Inflammatory macrophage treated with lipopolysaccharide for 4 hours (primary cell): ENCODE results near the gene SLC26A5.
A peak's percentile ranks its signal among the peaks of the same experiment; 100 is the strongest.
"Not testable (repeated sequence)": the region's sequence is repeated elsewhere in the genome, so short reads cannot be mapped to it uniquely, and the experiment has no call there.

Source experiments
- DNase-seq: peaks from one replicate; pipeline ENCODE4 v3.0.0-alpha.2; 2020

SLC26A5 gene

DNA sequence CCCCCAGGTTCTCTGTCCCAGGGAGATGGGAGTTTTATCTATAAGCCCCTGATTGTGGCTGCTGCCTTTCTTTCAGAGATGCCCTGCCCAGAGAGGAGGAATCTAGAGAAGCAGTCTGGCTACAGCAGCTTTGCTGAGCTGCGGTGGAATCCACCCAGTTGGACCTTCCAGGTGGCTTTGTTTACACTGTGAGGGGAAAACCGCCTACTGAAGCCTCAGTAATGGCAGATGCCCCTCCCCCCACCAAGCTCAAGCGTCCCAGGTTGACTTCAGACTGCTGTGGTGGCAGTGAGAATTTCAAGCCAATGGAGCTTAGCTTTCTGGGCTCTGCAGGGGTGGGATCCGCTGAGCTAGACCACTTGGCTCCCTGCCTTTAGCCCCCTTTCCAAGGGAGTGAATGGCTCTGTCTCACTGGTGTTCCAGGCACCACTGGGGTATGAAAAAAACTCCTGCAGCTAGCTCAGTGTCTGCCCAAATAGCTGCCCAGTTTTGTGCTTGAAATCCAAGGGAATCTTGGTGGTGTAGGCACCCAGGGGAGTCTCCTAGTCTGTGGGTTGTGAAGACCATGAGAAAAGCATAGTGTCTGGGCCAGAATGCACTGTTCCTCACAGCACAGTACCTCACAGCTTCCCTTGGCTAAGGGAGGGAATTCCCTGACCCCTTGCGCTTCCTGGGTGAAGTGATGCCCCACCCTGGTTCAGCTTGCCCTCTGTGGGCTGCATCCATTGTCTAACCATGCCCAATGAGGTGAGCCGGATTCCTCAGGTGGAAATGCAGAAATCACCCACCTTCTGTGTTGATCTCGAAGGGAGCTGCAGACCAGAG is 40.0 kb downstream of the SLC26A5 start:
- DNase-seq = not testable (repeated sequence)

DNA sequence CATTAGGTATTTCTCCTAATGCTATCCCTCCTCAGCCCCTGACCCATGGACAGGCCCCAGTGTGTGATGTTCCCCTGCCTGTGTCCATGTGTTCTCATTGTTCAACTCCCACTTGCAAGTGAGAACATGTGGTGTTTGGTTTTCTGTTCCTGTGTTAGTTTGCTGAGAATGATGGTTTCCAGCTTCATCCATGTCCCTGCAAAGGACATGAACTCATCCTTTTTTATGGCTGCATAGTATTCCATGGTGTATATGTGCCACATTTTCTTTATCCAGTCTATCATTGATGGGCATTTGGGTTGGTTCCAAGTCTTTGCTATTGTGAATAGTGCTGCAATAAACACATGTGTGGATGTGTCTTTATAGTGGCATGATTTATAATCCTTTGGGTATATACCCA is 46.3 kb downstream of the SLC26A5 start:
- not testable (repeated sequence) for DNase-seq

DNA sequence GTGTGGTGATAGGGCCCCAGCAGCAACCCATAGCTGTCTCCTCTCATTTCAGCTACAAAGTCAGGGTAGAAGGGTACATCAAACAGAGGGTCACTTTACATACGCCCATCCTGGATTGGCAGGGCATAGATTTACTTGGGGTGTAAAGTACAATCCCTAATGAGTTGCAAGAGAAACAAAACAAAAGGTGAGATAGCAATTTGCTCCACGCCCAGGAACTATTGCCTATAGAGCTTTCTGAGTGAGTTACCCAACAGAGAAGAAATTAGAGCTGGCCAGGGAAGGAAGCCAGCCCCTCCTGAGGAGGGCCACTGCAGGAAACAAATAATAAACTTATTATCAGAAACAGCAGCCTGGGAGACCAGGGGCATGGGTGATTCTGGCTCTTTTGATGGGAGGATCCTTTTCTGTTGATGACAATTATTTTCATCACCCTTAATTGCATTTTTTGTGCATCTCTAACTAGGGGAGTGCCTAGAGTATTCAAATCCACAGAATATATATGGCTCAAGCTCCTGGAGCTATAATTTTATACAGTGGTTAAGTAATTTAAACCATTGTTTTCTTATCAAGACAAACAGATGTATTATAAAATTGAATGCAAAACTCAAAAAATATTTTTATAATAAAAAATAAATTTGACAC is 47.4 kb downstream of the SLC26A5 start:
- no peak for DNase-seq

DNA sequence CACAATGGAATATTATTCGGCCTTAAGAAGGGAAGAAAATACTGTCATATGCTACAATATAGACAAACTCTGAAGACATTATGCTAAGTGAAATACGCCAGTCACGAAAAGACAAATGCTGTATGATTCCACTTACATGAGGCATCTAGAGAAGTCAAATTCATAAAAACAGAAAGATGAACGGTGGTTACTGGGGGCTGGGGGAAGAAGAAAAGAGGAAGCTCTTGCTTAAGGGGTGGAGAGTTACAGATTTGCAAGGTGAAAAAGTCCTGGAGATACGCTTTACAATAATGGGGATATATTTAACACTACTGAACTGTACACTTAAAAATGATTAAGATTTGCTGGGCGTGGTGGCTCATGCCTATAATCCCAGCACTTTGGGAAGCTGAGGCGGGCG is 49.5 kb downstream of the SLC26A5 start:
- DNase-seq = no peak

DNA sequence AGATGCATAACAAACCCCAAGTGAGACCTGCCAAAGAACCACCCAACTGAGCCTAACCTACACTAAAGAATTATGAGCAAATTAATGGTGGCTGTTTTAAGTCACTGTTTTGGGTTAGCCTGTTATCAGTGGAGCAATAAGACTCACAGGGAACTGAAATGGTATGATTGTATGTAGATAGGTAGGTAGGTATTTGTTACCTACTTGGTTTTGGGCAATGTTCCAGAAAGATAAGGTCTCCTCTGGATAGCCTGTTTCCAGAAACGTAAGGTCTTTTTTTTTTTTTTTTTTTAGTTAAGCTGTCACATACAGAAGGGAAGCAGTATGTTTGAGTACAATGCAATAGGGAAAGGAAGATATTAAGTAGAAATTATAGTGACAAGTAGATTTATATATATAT is 50.9 kb downstream of the SLC26A5 start:
- no peak for DNase-seq

DNA sequence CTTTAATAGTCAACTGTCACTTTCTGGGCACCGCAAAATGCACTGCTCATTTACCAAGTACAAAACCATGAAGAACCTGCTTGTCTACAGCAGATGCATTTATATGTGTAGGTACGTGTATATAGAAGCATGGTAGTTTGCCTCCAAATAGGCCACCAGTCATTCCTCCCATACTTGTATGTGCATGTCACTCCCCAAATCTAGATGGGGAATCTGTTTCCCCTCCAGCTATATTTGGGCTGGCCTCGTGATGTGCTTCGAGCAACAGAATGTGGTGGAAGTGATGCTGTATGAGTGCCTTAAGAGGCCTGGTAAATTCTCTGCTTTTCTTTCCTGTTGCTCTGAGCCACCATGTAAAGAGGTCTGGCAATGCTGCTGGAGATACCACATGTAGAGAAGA is 51.4 kb downstream of the SLC26A5 start:
- no peak for DNase-seq

DNA sequence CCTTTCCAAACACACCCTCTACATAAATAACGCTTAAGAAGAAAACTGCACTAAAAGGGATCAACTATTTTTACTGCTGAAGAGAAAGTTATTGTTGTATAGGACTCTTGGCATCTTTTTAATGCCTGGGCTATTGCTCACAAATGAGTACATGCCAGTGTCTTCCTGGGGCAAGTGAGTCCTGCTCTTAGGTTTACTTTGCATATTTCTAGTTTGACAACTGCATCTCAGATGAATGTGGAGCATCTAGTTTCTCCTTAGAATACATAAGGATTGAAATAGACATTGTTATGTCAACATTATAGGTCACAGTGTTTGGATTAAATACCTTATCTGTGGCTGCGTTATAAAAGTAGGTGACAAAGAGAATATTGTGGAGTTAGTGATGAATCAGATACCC is 54.0 kb downstream of the SLC26A5 start:
- DNase-seq = no peak

DNA sequence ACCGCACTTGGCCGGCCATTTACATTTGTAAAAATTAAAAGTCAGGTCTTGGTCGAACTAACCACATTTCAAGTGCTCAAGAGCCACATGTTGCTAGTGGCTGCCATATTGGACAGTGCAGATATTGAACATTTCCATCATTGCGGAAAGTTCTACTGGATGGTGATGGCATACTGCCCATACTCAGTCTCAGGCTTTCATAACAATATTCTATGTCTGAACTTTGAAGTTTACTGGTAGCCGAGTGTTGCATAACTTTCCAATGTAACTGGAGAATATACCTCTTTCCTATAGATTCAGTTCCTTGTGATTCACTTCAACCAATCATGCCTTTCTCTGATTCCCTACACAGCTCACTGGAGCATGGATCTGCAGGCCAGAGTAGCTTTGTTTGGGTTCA is 54.9 kb downstream of the SLC26A5 start:
- no peak for DNase-seq

DNA sequence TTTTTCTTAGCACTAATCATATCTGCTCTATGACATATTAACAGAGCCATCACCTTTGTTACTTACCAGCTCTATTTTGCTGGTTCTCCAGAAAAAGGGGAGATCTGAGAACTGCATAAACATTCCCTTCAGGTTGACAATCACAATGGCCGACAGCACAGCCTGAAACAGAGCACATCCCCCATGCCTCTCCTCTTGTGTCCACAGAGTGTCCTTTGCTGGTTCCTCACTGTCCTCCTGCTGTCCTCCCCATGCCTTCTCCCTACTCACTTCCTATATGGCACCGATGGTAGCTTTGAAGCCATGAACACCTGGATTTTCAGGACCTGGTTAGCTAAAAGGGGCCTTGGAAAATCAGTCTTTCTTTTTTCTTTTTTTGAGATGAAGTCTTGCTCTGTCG is 56.7 kb downstream of the SLC26A5 start:
- no peak for DNase-seq

DNA sequence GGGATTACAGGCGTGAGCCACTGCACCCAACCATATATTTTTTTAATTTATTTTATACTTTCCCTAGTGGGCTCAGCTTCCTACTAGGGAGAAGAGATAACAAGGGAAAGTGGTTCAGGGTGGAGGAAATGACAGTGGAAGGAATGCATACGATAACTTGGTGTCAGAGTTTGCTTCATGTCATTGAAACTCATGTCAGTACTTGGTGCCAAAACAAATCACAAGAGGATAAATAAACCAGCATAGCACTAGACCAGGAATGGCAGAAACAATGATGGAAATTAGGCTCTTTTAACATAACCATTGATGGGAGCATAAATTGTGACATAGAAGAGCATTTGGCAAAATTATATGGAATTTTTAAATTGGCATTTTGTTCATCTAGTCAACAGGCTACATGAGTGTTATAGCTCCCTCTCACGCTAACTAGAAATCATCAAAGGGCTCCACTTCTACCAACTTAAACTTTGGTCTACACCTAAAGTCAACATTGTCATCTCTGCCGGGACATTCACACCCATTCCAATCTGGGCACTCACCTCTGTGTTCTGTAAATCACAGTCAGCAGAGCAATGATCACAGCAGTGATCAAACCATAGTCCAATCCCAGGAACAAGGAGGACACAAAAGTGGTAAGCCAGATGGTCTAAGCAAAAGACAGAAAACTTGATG is 57.4 kb downstream of the SLC26A5 start:
- no peak for DNase-seq

DNA sequence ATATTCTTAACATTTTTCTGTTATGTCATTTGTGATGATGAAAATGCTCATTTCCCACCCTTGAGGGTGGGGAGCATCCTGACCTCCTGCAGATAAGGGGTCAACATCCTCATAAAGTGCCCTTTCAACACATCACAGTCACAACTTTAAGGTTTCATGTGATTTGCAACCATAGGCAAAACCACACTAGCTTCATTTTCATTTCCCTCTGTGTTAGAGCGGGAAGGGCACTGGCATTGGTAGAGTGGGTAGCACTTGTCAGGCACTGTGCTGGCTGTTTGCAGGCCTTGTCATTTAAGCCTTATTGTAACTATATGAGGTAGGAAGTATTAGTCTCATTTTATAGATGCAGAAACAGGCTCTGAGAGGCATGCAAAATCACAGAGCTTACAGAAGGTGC is 58.8 kb downstream of the SLC26A5 start:
- peak; percentile 82 for DNase-seq

DNA sequence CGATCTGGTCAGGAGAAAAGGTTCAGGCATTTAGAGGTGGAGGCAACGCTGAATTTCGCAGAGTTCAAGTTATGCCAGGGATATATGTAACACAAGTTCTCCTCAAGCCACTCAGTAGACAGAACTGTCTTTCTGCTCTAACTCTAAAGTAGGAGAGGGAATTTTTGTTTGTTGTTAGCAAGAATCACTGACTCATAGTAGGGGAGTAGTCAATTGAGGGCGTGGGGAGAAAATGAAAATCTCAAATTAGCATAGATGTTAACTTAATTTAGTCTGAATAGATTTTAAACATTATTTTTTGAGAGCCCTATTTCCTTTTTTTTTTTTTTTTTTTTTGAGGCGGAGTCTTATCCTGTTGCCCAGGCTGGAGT is 64.0 kb downstream of the SLC26A5 start:
- peak; percentile 36 for DNase-seq

DNA sequence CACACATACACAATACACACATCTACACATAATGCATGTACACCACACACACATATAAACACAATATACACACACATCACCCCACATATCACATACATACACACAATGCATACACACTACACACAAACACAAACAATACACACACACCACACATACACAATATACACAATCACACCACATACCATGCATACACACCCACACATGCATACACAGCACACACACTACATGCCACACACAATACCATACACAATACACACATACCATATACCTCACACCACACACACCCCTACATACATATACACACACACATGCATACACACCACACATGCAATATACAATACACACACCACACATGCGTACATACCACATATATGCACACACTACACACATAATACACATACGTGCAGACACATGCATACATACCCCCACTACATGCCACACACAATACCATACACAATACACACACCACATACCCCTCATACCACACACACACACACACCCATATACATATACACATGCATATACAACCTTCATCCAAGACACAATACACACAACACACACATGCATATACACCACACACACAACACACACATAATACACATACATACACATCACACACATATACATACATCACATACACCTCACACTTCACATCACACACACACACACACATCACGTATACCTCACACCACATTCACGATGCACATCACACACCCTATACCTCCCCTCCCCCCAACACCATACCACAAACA is 64.6 kb downstream of the SLC26A5 start:
- DNase-seq = no peak

DNA sequence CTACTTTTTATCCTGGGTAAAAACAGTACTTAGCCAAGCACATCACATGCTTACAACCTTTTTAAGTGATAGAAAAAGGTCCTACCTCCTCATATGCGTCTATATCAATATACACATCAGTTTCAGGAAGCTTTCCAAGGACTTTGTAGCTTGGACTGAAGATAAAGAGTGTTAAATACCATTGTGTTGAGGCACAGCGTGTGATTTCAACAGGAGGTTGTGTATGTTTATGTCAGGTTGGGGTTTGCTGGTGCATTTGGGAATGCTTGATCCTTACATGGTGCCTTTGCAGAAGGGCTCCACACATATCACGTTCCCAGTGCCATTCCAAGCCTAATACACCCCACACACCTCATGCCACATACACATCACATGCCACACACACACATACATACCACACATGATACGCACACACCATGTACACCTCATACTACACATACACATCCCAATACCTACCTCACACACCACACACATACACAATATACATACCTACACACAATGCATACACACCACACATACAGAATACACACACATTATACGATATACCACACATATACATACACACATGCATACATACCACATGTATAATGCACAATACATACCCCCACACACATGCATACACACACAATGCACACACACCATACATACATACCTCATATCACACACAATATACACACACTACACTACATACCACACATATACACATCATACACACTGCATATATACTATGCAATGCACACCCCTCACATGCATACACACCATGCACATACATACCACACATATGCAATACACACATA is 65.4 kb downstream of the SLC26A5 start:
- no peak for DNase-seq

DNA sequence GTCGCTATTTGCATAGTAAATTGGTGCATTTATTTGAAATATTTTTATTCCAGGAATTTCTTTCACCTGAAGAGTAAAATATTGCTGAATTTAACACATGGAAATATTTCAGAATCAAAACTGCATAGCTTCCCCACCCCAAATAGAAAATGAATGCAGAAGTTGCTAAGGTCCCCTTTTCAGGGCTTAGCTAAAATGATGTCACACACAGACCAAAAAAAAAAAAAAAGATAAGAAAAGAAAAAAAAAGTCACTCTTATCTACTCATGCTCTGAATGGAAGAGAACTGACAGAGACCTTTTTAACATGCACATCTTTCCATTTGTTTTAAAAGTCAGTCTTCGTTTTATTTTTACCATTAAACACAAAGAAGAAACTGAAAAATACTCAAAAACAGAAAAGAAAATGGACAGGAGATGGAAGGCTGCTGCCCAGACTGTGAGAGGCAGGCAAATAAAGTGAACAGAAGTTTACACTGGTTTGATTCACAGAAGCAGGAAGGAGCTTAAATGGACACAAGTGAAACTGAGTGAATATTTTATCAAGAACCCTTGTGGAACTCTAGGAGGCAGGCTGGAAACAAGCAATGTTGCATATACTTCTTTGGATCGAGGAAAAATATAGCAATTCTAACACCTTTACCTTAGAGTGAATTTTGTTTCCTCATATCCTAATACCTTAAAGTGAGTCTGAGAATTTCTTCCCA is 66.6 kb downstream of the SLC26A5 start:
- DNase-seq = peak; percentile 74

DNA sequence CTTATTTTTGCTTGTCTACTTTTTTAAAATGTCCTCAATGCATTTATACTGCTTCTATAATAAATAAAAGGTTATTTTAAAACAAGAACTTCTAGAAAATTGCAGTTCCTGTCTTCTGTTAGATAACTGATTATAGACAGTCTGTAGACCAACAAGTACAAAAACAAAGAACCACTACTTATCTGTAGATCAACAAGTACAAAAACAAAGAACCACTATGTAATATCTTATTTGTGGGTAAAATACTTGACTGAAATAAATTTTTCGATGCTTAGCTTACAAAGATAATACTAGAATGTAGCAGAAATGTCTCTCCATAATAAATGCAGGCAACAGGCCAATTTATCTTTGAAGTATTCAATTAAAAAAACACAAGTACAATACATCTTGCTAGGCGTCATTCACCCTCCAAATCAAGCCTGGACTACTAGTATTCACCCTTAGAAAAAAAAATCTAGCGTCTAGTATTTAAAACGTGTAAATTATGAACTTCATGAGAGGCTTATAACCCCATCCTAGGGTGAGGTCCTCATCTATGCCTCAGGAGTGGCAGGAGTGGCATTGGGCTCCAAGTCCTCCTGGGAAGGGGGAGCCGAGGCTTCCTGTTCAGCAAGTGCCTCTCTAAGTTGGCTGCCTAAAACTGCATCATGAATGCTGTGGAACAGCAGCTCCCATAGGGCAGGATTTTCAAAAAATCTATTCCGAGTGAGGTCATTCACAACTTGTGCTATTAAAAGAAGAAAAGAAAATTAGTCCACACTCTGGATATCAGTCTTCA is 72.0 kb downstream of the SLC26A5 start:
- no peak for DNase-seq

DNA sequence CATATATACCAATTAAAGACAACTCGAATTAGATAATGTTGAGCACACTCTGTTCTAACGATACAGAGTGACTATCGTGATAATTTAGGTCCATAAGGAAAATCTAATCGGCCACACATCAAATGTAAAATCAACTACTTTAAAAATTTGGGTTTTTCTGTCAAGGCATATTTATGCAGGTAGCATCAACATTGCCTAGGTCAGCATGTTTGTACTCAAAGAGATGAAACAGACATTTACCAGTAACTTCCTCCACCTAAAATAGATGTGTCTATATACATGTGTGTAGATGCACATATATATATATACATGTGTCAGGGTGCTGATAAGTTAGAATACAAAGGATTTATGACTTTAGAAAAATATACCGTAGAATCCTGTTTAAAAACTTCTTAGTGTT is 76.6 kb downstream of the SLC26A5 start:
- no peak for DNase-seq

DNA sequence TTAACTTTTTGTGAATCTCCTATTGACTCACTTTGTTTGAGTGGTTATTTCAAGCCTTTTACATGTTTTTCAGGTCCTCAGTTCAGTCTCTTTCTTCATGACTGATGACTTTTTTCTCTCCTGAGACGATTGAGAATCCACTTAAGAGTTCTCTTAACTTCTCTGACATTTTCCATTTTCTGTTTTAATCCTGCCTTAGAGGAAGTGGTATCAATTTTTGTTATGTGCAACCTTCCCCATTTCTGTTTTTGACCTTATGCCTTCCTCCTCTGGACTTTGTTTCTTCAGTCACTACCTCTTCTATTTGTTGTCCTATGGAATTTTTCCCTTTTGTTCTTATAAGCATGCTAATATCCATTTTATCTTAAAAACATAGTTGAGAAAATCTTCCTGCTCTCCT is 96.2 kb downstream of the SLC26A5 start:
- peak; percentile 63 for DNase-seq

DNA sequence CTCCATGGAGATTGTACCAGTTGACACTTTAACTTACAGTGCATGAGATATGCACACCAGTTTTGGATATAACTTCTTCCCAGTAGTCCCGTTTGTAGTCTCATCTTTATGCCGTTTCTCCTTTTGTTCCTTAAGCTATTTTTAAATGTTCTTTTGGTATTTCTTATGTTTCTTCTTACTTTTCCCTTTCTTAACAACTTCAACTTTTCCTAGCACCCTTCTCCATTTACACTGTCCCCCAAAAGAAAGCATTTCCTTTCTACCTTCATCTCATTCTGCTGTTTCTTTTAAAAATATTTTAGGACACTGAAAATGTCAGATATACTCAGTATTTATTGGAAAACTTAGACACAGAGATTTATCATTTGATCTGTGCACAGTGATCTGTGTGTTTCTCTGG is 97.0 kb downstream of the SLC26A5 start:
- DNase-seq = no peak

DNA sequence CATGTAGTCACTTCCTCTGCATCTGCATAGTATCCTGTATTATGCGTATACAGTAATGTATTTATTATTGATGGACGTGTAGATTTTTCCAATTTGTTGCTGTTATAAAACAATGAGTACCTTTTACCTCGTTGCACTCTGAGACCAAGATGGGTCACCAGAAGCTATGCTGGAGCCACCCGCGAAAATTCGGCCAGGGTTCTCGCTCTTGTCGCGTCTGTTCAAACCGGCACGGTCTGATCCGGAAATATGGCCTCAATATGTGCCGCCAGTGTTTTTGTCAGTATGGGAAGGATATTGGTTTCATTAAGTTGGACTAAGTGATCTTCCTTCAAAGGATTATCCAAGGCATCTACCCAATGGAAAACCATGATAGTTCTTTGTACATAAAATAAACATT is 97.6 kb downstream of the SLC26A5 start:
- no peak for DNase-seq
